CD4-positive, alpha-beta T cell treated with Interleukin-10 for 1 hour (primary cell): ENCODE measurements around the gene BEND2.
"Not testable (repeated sequence)": the region's sequence is repeated elsewhere in the genome, so short reads cannot be mapped to it uniquely, and the experiment has no call there.

Experiments
- DNase-seq: peaks from one replicate; pipeline ENCODE4 v3.0.0-alpha.2; 2020

BEND2 gene

GRCh38 chrX:18220786-18221185 lies at the start of gene BEND2:
TSS of gene BEND2 (minus strand) at chrX:18220886. CDS start at chrX:18220750, 136 bp downstream.
- DNase-seq = no peak

GRCh38 chrX:18255059-18255458 lies 34.4 kb upstream of the BEND2 start:
- DNase-seq = no peak

GRCh38 chrX:18252644-18253359 lies 32.1 kb upstream of the BEND2 start:
- DNase-seq = no peak

GRCh38 chrX:18229646-18230045 lies 9.0 kb upstream of the BEND2 start:
- DNase-seq = not testable (repeated sequence)

GRCh38 chrX:18228069-18228468 lies 7.4 kb upstream of the BEND2 start:
- no peak for DNase-seq

GRCh38 chrX:18227458-18227857 lies 6.8 kb upstream of the BEND2 start:
- DNase-seq = no peak

GRCh38 chrX:18210470-18210869 lies 10.2 kb downstream of the BEND2 start:
- peak; percentile 0 for DNase-seq

- no peak for DNase-seq
Measured at GRCh38 chrX:18206657-18207056, 14.0 kb downstream of the BEND2 start.

- DNase-seq = no peak
Measured at GRCh38 chrX:18203631-18204030, 17.1 kb downstream of the BEND2 start.

- no peak for DNase-seq
Measured at GRCh38 chrX:18194688-18195087, 26.0 kb downstream of the BEND2 start.

GRCh38 chrX:18179446-18179845 lies 41.2 kb downstream of the BEND2 start:
- DNase-seq = no peak

- DNase-seq = no peak
Measured at GRCh38 chrX:18174971-18175370, 45.7 kb downstream of the BEND2 start.

- no peak for DNase-seq
Measured at GRCh38 chrX:18174209-18174608, 46.5 kb downstream of the BEND2 start.

GRCh38 chrX:18173494-18174180 lies 47.0 kb downstream of the BEND2 start:
- DNase-seq = no peak

- no peak for DNase-seq
Measured at GRCh38 chrX:18172970-18173369, 47.7 kb downstream of the BEND2 start.

GRCh38 chrX:18170910-18171309 lies 49.8 kb downstream of the BEND2 start:
- no peak for DNase-seq

- DNase-seq = no peak
Measured at GRCh38 chrX:18166068-18166467, 54.6 kb downstream of the BEND2 start.

- no peak for DNase-seq
Measured at GRCh38 chrX:18160369-18160768, 60.3 kb downstream of the BEND2 start.

- DNase-seq = no peak
Measured at GRCh38 chrX:18158963-18159362, 61.7 kb downstream of the BEND2 start.

- DNase-seq = no peak
Measured at GRCh38 chrX:18151649-18152048, 69.0 kb downstream of the BEND2 start.

- DNase-seq = no peak
Measured at GRCh38 chrX:18151157-18151556, 69.5 kb downstream of the BEND2 start.

- no peak for DNase-seq
Measured at GRCh38 chrX:18149454-18149853, 71.2 kb downstream of the BEND2 start.

- no peak for DNase-seq
Measured at GRCh38 chrX:18146954-18147353, 73.7 kb downstream of the BEND2 start.

GRCh38 chrX:18146009-18146408 lies 74.7 kb downstream of the BEND2 start:
- no peak for DNase-seq

GRCh38 chrX:18136816-18137215 lies 83.9 kb downstream of the BEND2 start:
- DNase-seq = no peak
